IMR-90 (cell line): ENCODE measurements around the gene IFNA14. TPM values are rescaled to one million over a fixed set of nuclear protein-coding genes. Genes with fewer than 3 reads are reported as not detected.
"Not testable (repeated sequence)": the region's sequence is repeated elsewhere in the genome, so short reads cannot be mapped to it uniquely, and the experiment has no call there.

Experiments
- ATAC-seq: fragments of 200-7000 bp; cut with Tn5 transposase; 2 replicates; pipeline ENCODE4 v1.9.1; 2020; ENCODE audit warnings: low read depth, mild to moderate bottlenecking, moderate library complexity
- BruUV-seq: library from RNA; stranded (reverse); fragments of 400-500 nt; replicated peaks from 2 replicates; lab custom pipeline; 2021; lab: Mats Ljungman, UMichigan
- CTCF ChIA-PET: fragments of 300-600 bp; formaldehyde crosslinking; extraction: SDS; loops from one replicate; lab custom pipeline; 2021; ENCODE audit warnings: antibody characterized with exemption; lab: Yijun Ruan, JAX
- POLR2A ChIA-PET: fragments of 300-600 bp; sonication (Branson Sonifier 250); formaldehyde crosslinking; loops from one replicate; lab custom pipeline; 2022; ENCODE audit warnings: antibody characterized with exemption; ENCODE audit not compliant: unreplicated experiment; lab: Charles Lee
- DNase-seq: peaks from one replicate; pipeline ENCODE4 v3.0.0; 2013
- H2AFZ ChIP-seq: replicated peaks from 2 replicates; pipeline ENCODE3; 2013; ENCODE audit warnings: low read length, mild to moderate bottlenecking; ENCODE audit not compliant: poor library complexity
- H2AK5ac ChIP-seq: 2 replicates; pipeline ENCODE4 v1.6.1; 2013; ENCODE audit warnings: low read depth, low read length, inconsistent platforms
- H2AK9ac ChIP-seq: replicated peaks from 2 replicates; pipeline ENCODE3; 2013; ENCODE audit warnings: mild to moderate bottlenecking, low read depth, low read length, moderate library complexity; ENCODE audit not compliant: poor library complexity
- H2BK120ac ChIP-seq: 2 replicates; pipeline ENCODE4 v1.6.1; 2013; ENCODE audit warnings: low read depth, low read length, inconsistent platforms
- H2BK15ac ChIP-seq: 3 replicates; pipeline ENCODE4 v1.6.1; 2013; ENCODE audit warnings: low read depth, low read length, inconsistent platforms
- H2BK20ac ChIP-seq: 2 replicates; pipeline ENCODE4 v1.6.1; 2013; ENCODE audit warnings: low read depth, mild to moderate bottlenecking, inconsistent platforms, low read length, moderate library complexity
- H2BK5ac ChIP-seq: 2 replicates; pipeline ENCODE4 v1.6.1; 2013; ENCODE audit warnings: mild to moderate bottlenecking, low read depth, low read length, inconsistent platforms; ENCODE audit not compliant: poor library complexity, severe bottlenecking
- H3K14ac ChIP-seq: replicated peaks from 2 replicates; pipeline ENCODE4 v1.6.1; 2013; ENCODE audit warnings: low read depth, low read length, inconsistent platforms
- H3K18ac ChIP-seq: 2 replicates; pipeline ENCODE4 v1.6.1; 2013; ENCODE audit warnings: low read depth, low read length, control low read depth
- H3K23ac ChIP-seq: 2 replicates; pipeline ENCODE4 v1.6.1; 2013; ENCODE audit warnings: low read depth, low read length, inconsistent platforms
- H3K27ac ChIP-seq: 2 replicates; pipeline ENCODE4 v1.5.1; 2013; ENCODE audit warnings: mild to moderate bottlenecking, control low read depth, low read length; ENCODE audit not compliant: insufficient read depth
- H3K27me3 ChIP-seq: 2 replicates; pipeline ENCODE4 v1.6.1; 2013; ENCODE audit warnings: low read length; ENCODE audit not compliant: control insufficient read depth, insufficient read depth
- H3K36me3 ChIP-seq: 2 replicates; pipeline ENCODE4 v1.6.1; 2013; ENCODE audit warnings: low read length, mixed read lengths; ENCODE audit not compliant: control insufficient read depth, insufficient read depth
- H3K4ac ChIP-seq: 2 replicates; pipeline ENCODE4 v1.6.1; 2013; ENCODE audit warnings: low read depth, low read length, inconsistent platforms
- H3K4me1 ChIP-seq: 2 replicates; pipeline ENCODE4 v1.6.1; 2013; ENCODE audit warnings: low read length, mixed read lengths; ENCODE audit not compliant: control insufficient read depth, insufficient read depth
- H3K4me2 ChIP-seq: 2 replicates; pipeline ENCODE4 v1.6.1; 2013; ENCODE audit warnings: low read depth, mild to moderate bottlenecking, control low read depth, low read length, moderate library complexity
- H3K4me3 ChIP-seq: 2 replicates; pipeline ENCODE4 v1.5.1; 2013; ENCODE audit warnings: low read depth, mild to moderate bottlenecking, control low read depth, low read length, moderate library complexity; ENCODE audit not compliant: insufficient read depth
- H3K56ac ChIP-seq: 2 replicates; pipeline ENCODE4 v1.6.1; 2013; ENCODE audit warnings: low read length, inconsistent platforms; ENCODE audit not compliant: insufficient read depth; ENCODE audit errors: extremely low read depth
- H3K79me1 ChIP-seq, 2 experiments: 2 replicates each; pipeline ENCODE4 v1.6.1; 2013; ENCODE audit warnings: low read length in 2 of 2, inconsistent platforms in 1 of 2, low read depth in 1 of 2
- H3K9ac ChIP-seq: 2 replicates; pipeline ENCODE4 v1.6.1; 2013; ENCODE audit warnings: low read depth, low read length, control low read depth
- H3K9me1 ChIP-seq: 2 replicates; pipeline ENCODE4 v1.6.1; 2013; ENCODE audit warnings: low read length, inconsistent platforms; ENCODE audit not compliant: insufficient read depth
- H3K9me3 ChIP-seq: 2 replicates; pipeline ENCODE4 v1.6.1; 2013; ENCODE audit warnings: low read length; ENCODE audit not compliant: control insufficient read depth, insufficient read depth
- H4K20me1 ChIP-seq: 2 replicates; pipeline ENCODE4 v1.6.1; 2013; ENCODE audit warnings: low read length, inconsistent platforms; ENCODE audit not compliant: insufficient read depth
- H4K5ac ChIP-seq: 2 replicates; pipeline ENCODE4 v1.6.1; 2013; ENCODE audit warnings: mild to moderate bottlenecking, low read depth, low read length, control low read depth
- H4K8ac ChIP-seq, 2 experiments: 2 replicates each; pipeline ENCODE4 v1.6.1; 2013; ENCODE audit warnings: low read depth in 2 of 2, low read length in 2 of 2, control low read depth in 1 of 2, inconsistent platforms in 1 of 2
- H4K91ac ChIP-seq: 2 replicates; pipeline ENCODE4 v1.6.1; 2013; ENCODE audit warnings: low read depth, low read length, inconsistent platforms; ENCODE audit not compliant: insufficient read depth
- WGBS, 2 experiments: methylation state at CpG; one replicate each; pipeline versions ENCODE4 v1.1.5 to v1.1.7; 2013; ENCODE audit warnings: missing lambda C conversion rate in 2 of 2; ENCODE audit not compliant: insufficient read length in 1 of 2; ENCODE audit errors: extremely low coverage in 2 of 2; 5-methylcytosine and 5-hydroxymethylcytosine counted together
- dilution Hi-C: fragments of 300-500 bp; cut with HindIII; formaldehyde crosslinking; loops from one replicate; pipeline ENCODE4 v1.14.3; 2018; ENCODE audit warnings: low sequenced_read_pairs; ENCODE audit not compliant: unreplicated experiment
- in situ Hi-C: fragments of 300-500 bp; cut with MboI; formaldehyde crosslinking; loops from 3 replicates; pipeline ENCODE4 v1.14.3; 2019; ENCODE audit warnings: low sequenced_read_pairs, inconsistent platforms, mixed read lengths
- intact Hi-C: fragments of 100-400 bp; cut with micrococcal nuclease; formaldehyde crosslinking; loops from 2 replicates; pipeline ENCODE4 v1.10.0; 2022
- polyA plus RNA-seq, 3 experiments: library from polyadenylated mRNA; depleted of rRNA; stranded (reverse); fragments of >200 nt; gene quantifications; 2 replicates each; pipeline ENCODE4 v1.2.3, GENCODE V29; 2012; ENCODE audit warnings: low replicate concordance in 1 of 3
- total RNA-seq: library from RNA; depleted of rRNA; stranded (reverse); fragments of >200 nt; gene quantifications from 2 replicates; pipeline ENCODE4 v1.2.3, GENCODE V29; 2012

Gene IFNA14
- total and polyA plus RNA-seq, 2 of the 4 experiments (the other 2 are of a cell fraction), result not detected

- H3K9me1 ChIP-seq, BruUV-seq, H3K27me3 ChIP-seq, H3K18ac ChIP-seq, H2BK15ac ChIP-seq, intact Hi-C loops, H3K56ac ChIP-seq, H4K5ac ChIP-seq, H3K23ac ChIP-seq, H3K79me1 ChIP-seq, H2BK20ac ChIP-seq, H2BK120ac ChIP-seq, H3K9me3 ChIP-seq, H3K9ac ChIP-seq, H3K36me3 ChIP-seq, H2BK5ac ChIP-seq, H2AFZ ChIP-seq, H3K4me3 ChIP-seq, CTCF ChIA-PET, ATAC-seq, H3K27ac ChIP-seq, H3K4ac ChIP-seq, dilution Hi-C loops, H4K20me1 ChIP-seq, POLR2A ChIA-PET, H4K8ac ChIP-seq, H3K14ac ChIP-seq, DNase-seq, H2AK9ac ChIP-seq, H4K91ac ChIP-seq, H2AK5ac ChIP-seq, H3K4me1 ChIP-seq, H3K4me2 ChIP-seq: not testable (repeated sequence)
- no CpG with 5 or more reads among the region's 2 CpGs for WGBS, 2 experiments
- in situ Hi-C loops, result loop anchor here (25.0 kb wide), 1 partner anchor 577 kb away; no protein-coding TSS in a partner anchor
Measured at GRCh38 chr9:21210782-21211181, 29.0 kb downstream of the IFNA14 start.
